HCT116 (cell line): ENCODE measurements around the gene BEND6. TPM values are rescaled to one million over a fixed set of nuclear protein-coding genes. Genes with fewer than 3 reads are reported as not detected.
"Not testable (repeated sequence)": the region's sequence is repeated elsewhere in the genome, so short reads cannot be mapped to it uniquely, and the experiment has no call there.

ENCODE experiments used
- ATAC-seq: fragments of 200-7000 bp; cut with Tn5 transposase; 2 replicates; pipeline ENCODE4 v1.9.1; 2020; ENCODE audit warnings: mild to moderate bottlenecking, moderate library complexity
- BruUV-seq: library from RNA; stranded (reverse); fragments of 400-500 nt; replicated peaks from 2 replicates; lab custom pipeline; 2021; lab: Mats Ljungman, UMichigan
- CTCF ChIA-PET: fragments of 300-600 bp; sonication (Branson Sonifier 250); formaldehyde crosslinking; loops from one replicate; lab custom pipeline; 2021; ENCODE audit warnings: antibody characterized with exemption; lab: Charles Lee
- POLR2A ChIA-PET: fragments of 300-600, 350-600 bp; sonication (Branson Sonifier 250); formaldehyde crosslinking; loops from one replicate; lab custom pipeline; 2021; ENCODE audit warnings: antibody characterized with exemption; lab: Charles Lee
- RAD21 ChIA-PET, 2 experiments: fragments of 300-600 bp; sonication (Branson Sonifier 250); formaldehyde crosslinking; loops; one replicate each; lab custom pipeline; 2023; ENCODE audit warnings: low total read pairs in 2 of 2; ENCODE audit not compliant: uncharacterized antibody in 2 of 2, unreplicated experiment in 2 of 2, low non-redundant PET in 1 of 2; lab: Charles Lee
- DNase-seq: peaks from one replicate; pipeline ENCODE4 v3.0.0-alpha.2; 2010; ENCODE audit warnings: low read depth, low spot score
- H2AFZ ChIP-seq: fragments of 200-600 bp; shearing (Covaris generic), sonication (generic); 2 replicates; pipeline ENCODE4 v1.6.1; 2017; ENCODE audit warnings: low read depth, mixed run types, mixed read lengths, antibody characterized with exemption, low read length; ENCODE audit not compliant: poor library complexity, severe bottlenecking
- H3K27ac ChIP-seq: 2 replicates; pipeline ENCODE4 v1.5.1; 2012; ENCODE audit warnings: low read depth, low read length
- H3K27me3 ChIP-seq: fragments of 200-600 bp; sonication (generic); 2 replicates; pipeline ENCODE4 v1.6.1; 2016; ENCODE audit warnings: mixed run types, low read length, mixed read lengths; ENCODE audit not compliant: insufficient read depth
- H3K36me3 ChIP-seq, 2 experiments: fragments of 200-500 bp in 1 of 2; fragments of 200-600 bp in 1 of 2; sonication (Bioruptor generic) in 1 of 2; sonication (generic) in 1 of 2; 2 replicates each; pipeline versions ENCODE4 v1.5.1 to v1.6.1; 2014 to 2016; ENCODE audit warnings: low read length in 2 of 2, inconsistent platforms in 1 of 2, mixed read lengths in 1 of 2, mixed run types in 1 of 2; ENCODE audit not compliant: insufficient read depth in 2 of 2, control insufficient read depth in 1 of 2
- H3K4me1 ChIP-seq, 2 experiments: fragments of 200-600 bp in 1 of 2; sonication (generic) in 1 of 2; 2 replicates each; pipeline versions ENCODE4 v1.5.1 to v1.6.1; 2012 to 2017; ENCODE audit warnings: low read length in 2 of 2, inconsistent platforms in 1 of 2, mild to moderate bottlenecking in 1 of 2, mixed read lengths in 1 of 2, mixed run types in 1 of 2, moderate library complexity in 1 of 2; ENCODE audit not compliant: insufficient read depth in 2 of 2, control insufficient read depth in 1 of 2
- H3K4me2 ChIP-seq: fragments of 200-600 bp; sonication (generic); 2 replicates; pipeline ENCODE4 v1.6.1; 2017; ENCODE audit warnings: mixed run types, low read length, mixed read lengths
- H3K4me3 ChIP-seq, 2 experiments: fragments of 200-600 bp in 1 of 2; sonication (generic) in 1 of 2; replicated peaks in 1 of 2; 2 replicates each; pipeline ENCODE4 v1.5.1; 2011 to 2016; ENCODE audit warnings: low read length in 2 of 2, control low read depth in 1 of 2, low read depth in 1 of 2, mild to moderate bottlenecking in 1 of 2, mixed read lengths in 1 of 2, mixed run types in 1 of 2
- H3K79me2 ChIP-seq: fragments of 200-600 bp; sonication (generic); 2 replicates; pipeline ENCODE4 v1.6.1; 2017; ENCODE audit warnings: mild to moderate bottlenecking, mixed run types, low read length, moderate library complexity, mixed read lengths; ENCODE audit not compliant: insufficient read depth
- H3K9ac ChIP-seq: fragments of 200-600 bp; sonication (generic); 2 replicates; pipeline ENCODE4 v1.6.1; 2016; ENCODE audit warnings: low read length, mixed read lengths
- H3K9me2 ChIP-seq: fragments of 200-600 bp; sonication (generic), shearing (Covaris generic); 2 replicates; pipeline ENCODE4 v1.6.1; 2017; ENCODE audit warnings: mixed run types, mild to moderate bottlenecking, moderate library complexity; ENCODE audit not compliant: insufficient read depth
- H3K9me3 ChIP-seq, 2 experiments: fragments of 200-500 bp in 1 of 2; fragments of 200-600 bp in 1 of 2; sonication (Bioruptor generic) in 1 of 2; sonication (generic) in 1 of 2; 2 replicates each; pipeline ENCODE4 v1.6.1; 2014 to 2017; ENCODE audit warnings: low read length in 2 of 2, mixed read lengths in 2 of 2, inconsistent platforms in 1 of 2, low read depth in 1 of 2, mild to moderate bottlenecking in 1 of 2, mixed run types in 1 of 2, moderate library complexity in 1 of 2; ENCODE audit not compliant: control insufficient read depth in 1 of 2, insufficient read depth in 1 of 2
- H4K20me1 ChIP-seq: fragments of 200-600 bp; sonication (generic), shearing (Covaris generic); 2 replicates; pipeline ENCODE4 v1.6.1; 2017; ENCODE audit warnings: mixed run types, mild to moderate bottlenecking, moderate library complexity; ENCODE audit not compliant: insufficient read depth
- ELF1 ChIP-seq: IDR thresholded peaks from 2 replicates; pipeline ENCODE4 v1.6.1; 2012; ENCODE audit warnings: low read depth, borderline replicate concordance
- EZH2 ChIP-seq: fragments of 200-600 bp; sonication (generic); IDR thresholded peaks from 2 replicates; pipeline ENCODE4 v1.6.1; 2017; ENCODE audit warnings: antibody characterized with exemption, mixed run types
- POLR2AphosphoS5 ChIP-seq: IDR thresholded peaks from 2 replicates; pipeline ENCODE4 v1.6.1; 2011; ENCODE audit warnings: mild to moderate bottlenecking, low read depth, low read length, moderate library complexity
- SRF ChIP-seq: IDR thresholded peaks from 2 replicates; pipeline ENCODE4 v1.6.1; 2012; ENCODE audit warnings: low read depth
- intact Hi-C: fragments of 100-400 bp; cut with micrococcal nuclease; formaldehyde crosslinking; loops from 2 replicates; pipeline ENCODE4 v1.10.0; 2022
- total RNA-seq: library from RNA; stranded (reverse); gene quantifications from one replicate; pipeline ENCODE4 v1.2.1, GENCODE V29; 2021; ENCODE audit not compliant: unreplicated experiment
- TF ChIP-seq, protein P1 (sequence below): IDR thresholded peaks from 2 replicates; pipeline ENCODE4 v1.6.1; 2012; ENCODE audit warnings: low read depth
- TF ChIP-seq, protein P2 (sequence below): IDR thresholded peaks from 2 replicates; pipeline ENCODE4 v1.6.1; 2011; ENCODE audit warnings: mild to moderate bottlenecking, low read length, moderate library complexity; ENCODE audit not compliant: insufficient replicate concordance; ENCODE audit errors: extremely low read depth

BEND6 gene
- total RNA-seq, 1 experiment from 2014 or later, result 4.0 TPM

DNA sequence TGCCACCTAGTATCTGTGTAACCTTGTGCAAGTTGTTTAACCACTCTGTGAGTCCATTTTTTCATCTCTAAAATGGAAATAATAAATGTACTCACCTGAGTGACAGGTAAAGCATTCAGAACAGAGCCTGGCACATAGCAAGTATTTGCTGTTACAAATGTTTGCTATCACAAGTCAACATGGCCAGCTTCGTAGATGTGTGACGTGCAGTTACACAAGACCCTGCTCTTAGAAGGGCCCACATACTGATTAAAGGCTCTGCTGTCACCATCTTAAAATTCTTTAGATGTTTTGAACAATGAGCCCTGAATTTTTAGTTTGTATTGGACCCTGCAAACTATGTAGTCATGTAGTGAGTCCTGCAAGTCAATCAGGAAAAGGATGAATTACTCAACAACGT is 51.2 kb downstream of the BEND6 start:
- intact Hi-C loops, result no loop called here
- no peaks in the 10 kb centered on the region for H3K36me3 ChIP-seq
- no peaks in the 10 kb centered on the region for H3K9me3 ChIP-seq
- RAD21 ChIA-PET, result no interaction called here
- TF ChIP-seq EZH2 (no peak), SRF (no peak), ELF1 (no peak), POLR2AphosphoS5 (no peak)
- TF ChIP-seq, protein P1, sequence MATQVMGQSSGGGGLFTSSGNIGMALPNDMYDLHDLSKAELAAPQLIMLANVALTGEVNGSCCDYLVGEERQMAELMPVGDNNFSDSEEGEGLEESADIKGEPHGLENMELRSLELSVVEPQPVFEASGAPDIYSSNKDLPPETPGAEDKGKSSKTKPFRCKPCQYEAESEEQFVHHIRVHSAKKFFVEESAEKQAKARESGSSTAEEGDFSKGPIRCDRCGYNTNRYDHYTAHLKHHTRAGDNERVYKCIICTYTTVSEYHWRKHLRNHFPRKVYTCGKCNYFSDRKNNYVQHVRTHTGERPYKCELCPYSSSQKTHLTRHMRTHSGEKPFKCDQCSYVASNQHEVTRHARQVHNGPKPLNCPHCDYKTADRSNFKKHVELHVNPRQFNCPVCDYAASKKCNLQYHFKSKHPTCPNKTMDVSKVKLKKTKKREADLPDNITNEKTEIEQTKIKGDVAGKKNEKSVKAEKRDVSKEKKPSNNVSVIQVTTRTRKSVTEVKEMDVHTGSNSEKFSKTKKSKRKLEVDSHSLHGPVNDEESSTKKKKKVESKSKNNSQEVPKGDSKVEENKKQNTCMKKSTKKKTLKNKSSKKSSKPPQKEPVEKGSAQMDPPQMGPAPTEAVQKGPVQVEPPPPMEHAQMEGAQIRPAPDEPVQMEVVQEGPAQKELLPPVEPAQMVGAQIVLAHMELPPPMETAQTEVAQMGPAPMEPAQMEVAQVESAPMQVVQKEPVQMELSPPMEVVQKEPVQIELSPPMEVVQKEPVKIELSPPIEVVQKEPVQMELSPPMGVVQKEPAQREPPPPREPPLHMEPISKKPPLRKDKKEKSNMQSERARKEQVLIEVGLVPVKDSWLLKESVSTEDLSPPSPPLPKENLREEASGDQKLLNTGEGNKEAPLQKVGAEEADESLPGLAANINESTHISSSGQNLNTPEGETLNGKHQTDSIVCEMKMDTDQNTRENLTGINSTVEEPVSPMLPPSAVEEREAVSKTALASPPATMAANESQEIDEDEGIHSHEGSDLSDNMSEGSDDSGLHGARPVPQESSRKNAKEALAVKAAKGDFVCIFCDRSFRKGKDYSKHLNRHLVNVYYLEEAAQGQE, result no peak
- TF ChIP-seq, protein P2, sequence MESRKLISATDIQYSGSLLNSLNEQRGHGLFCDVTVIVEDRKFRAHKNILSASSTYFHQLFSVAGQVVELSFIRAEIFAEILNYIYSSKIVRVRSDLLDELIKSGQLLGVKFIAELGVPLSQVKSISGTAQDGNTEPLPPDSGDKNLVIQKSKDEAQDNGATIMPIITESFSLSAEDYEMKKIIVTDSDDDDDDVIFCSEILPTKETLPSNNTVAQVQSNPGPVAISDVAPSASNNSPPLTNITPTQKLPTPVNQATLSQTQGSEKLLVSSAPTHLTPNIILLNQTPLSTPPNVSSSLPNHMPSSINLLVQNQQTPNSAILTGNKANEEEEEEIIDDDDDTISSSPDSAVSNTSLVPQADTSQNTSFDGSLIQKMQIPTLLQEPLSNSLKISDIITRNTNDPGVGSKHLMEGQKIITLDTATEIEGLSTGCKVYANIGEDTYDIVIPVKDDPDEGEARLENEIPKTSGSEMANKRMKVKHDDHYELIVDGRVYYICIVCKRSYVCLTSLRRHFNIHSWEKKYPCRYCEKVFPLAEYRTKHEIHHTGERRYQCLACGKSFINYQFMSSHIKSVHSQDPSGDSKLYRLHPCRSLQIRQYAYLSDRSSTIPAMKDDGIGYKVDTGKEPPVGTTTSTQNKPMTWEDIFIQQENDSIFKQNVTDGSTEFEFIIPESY, result no peak
- POLR2A ChIA-PET, result no interaction called here
- no peaks in the 10 kb centered on the region for H3K79me2 ChIP-seq
- no peak overlapping the region for H3K4me3 ChIP-seq
- DNase-seq (no peak), ATAC-seq (no peak)
- no TSS peak for BruUV-seq
- no peaks in the 10 kb centered on the region for H3K27me3 ChIP-seq
- CTCF ChIA-PET, result no interaction called here
- H4K20me1 ChIP-seq, result no peaks in the 10 kb centered on the region
- no peak overlapping the region for H3K4me2 ChIP-seq
- H3K27ac ChIP-seq, result no peak overlapping the region
- H3K4me1 ChIP-seq, result no peaks in the 10 kb centered on the region
- H2AFZ ChIP-seq, result no peak overlapping the region
- no peaks in the 10 kb centered on the region for H3K9me2 ChIP-seq
- no peak overlapping the region for H3K9ac ChIP-seq

DNA sequence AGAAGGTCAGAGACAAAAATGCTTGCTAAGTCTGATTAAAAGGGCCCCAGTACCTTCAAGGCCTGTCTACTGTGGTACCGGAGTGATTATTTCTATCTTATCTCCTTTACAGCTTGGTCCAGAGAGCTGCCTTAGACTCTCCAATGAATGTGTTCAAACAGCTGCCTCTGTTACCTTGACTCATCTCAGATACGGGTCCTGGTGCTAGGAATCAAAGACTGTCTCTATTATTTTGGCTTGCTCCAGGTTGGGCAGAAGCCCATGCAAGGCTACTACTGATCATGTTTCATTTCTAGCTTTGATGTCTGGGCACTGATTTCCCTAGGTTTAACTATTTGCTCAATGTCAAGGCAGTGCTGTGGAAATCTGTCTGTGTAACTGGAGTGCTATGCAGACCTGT is 53.2 kb downstream of the BEND6 start:
- CTCF ChIA-PET, RAD21 ChIA-PET, H3K9ac ChIP-seq, H3K36me3 ChIP-seq, H3K4me2 ChIP-seq, H3K27me3 ChIP-seq, DNase-seq, H3K9me2 ChIP-seq, H4K20me1 ChIP-seq, ATAC-seq, H2AFZ ChIP-seq, BruUV-seq, H3K4me1 ChIP-seq, POLR2A ChIA-PET, H3K79me2 ChIP-seq, intact Hi-C loops, H3K9me3 ChIP-seq, H3K4me3 ChIP-seq, H3K27ac ChIP-seq: not testable (repeated sequence)
